NK-92 (cell line): ENCODE measurements around the gene ADGRL3.

Experiments
- DNase-seq: peaks from one replicate; lab custom pipeline; 2025; ENCODE audit not compliant: unreplicated experiment; lab: John Stamatoyannopoulos, UW

ADGRL3 gene

DNA sequence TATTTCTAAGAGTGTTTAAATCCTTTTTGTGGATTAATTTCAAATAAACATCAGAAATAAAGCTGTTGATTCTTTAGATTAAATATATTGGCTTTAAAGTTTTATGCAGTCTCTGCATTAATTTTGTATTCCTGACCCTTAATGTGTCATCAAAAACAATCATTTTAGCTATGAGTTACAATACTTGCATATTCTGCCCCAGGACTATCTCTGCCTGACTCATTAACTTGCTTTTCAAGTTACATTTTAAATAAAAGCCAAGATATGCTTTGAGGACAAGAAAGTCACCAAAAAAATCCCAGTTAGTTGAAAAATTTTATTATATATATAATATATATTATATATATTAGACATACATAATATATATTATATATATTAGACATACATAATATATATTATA is 208.7 kb downstream of the ADGRL3 start:
- DNase-seq = no peak

DNA sequence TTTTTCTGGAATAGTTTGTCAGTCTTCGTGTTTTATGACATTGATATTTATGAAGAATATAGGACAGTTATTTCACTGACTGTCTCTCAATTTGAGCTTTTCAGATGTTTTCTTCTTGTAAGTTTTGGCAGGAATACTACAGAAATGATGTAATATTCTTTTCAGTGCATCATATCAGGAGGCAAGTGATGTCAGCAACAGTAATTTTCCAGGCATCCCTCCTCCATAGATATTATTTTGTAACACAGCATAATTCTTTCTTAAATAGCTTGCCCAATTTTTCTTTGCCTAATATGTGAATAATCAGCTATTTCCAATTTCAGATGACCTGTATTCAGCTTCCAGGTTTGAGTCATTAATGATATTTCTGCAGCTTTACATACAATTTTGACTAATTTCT is 211.1 kb downstream of the ADGRL3 start:
- DNase-seq = no peak

DNA sequence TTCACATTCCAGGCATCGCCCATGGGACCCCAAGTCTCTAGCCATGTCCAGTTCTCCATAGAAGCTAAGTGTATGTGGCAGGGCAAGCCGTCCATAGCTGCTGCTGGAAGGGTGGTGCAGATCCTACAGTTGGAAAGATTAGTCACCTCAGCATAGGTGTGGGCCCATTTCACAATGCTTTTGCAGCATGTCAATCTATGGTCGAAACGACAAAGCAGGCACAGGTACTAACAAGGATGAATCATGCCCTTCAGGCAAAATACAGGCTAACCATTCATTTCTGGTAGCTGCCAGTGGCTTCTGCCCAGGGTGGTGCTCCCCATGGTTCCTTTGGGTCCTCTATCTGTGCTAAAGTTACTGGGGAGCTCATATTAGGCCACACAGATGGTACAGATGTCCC is 225.2 kb downstream of the ADGRL3 start:
- no peak for DNase-seq

DNA sequence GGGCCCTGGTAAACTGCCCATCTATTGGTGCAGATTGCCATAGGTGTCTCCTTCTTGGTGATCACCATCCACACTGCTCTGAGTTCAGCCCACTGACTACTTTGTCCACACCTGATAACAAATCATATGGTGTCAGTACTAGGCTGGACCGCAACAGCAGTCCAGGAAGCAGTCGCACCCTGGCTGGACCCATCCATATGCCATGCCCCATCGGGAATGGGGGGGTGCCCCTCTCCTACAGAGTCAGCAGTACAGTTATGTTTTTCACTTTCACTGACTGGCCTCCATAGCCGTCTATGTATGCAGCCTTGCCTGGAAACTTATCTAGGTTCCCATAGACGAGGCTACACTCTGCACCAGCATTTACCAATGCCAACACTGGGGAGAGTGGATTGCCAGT is 226.1 kb downstream of the ADGRL3 start:
- no peak for DNase-seq

DNA sequence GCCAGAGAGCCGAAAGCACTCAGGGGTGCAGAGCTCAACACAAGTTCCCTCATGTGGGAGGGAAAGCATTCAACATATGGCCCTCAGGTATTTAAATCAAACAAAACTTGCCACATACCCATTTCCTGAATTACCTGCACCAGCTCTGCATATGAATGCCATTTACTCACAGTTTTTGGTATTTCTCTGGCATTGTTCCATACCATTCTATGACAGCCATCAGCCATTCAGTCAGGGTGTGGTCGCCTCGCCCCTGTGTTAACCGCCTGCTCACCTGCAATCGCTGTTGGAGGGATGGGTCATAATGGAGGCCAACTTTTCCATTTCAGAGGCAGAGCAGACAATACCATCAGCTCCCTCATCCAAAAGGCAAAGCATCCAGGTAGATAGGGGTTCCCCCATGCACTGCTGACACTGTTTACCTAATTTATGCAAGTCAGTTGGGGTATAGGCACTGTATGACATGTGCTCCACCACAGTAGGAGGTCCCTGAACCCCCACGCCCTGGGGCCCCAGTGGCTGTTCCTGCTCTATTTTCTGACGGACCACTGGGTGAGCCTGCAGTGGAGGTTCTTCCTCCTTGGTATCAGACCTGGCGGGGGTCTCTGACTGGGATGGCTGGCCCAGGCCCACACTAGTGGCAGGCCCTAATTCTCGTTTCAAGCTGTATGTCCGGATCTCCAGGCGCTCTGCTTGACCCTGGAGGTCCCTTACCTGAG is 227.1 kb downstream of the ADGRL3 start:
- no peak for DNase-seq

DNA sequence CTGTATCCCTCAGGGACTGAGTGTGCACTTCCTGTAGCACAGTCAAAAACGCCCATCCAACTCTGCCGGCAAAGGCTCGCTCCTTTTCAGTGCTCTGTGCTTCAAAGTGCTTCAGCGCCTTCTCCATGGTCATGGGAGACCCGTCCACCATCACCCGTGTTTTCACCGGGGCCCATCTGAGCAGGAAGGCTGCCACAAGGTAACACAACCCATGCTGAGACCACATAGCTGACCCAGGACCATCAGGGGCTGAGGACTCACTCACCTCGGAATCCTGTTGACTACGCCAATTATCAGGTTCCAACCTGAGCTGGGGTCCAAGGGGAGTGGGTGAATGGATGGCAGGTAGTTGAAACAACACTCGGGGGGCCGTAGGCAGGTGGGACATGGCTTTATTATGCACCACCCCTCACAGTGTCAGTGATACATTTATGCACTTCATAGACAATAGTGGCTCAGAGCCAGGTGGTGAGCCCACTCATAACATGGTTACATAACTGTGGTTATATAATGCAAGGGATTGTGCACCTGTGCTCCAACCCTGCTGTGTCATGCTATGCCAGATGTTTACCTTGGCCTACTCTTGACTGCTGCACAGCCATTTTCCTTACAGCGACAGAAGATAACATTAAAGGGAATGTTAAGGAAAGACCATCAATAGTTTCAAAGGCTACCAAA is 227.8 kb downstream of the ADGRL3 start:
- no peak for DNase-seq

DNA sequence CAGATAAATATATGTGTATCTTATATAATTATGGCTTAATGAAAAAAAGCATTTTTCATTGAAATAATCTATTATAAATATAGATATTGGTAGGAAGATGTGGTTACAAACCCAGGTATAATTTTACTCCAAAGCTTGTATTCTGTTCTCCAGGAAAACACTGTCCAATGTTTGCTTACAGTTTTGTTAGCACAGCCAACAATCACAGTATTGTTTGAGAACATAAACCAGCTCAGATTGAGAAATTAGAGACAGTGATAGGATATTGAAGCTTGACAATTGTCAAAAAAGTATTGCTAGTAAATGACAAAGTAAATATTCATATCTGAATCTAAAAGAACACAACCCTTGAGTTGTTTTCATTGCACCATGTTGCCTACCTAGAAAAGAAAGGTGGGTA is 228.8 kb downstream of the ADGRL3 start:
- no peak for DNase-seq

DNA sequence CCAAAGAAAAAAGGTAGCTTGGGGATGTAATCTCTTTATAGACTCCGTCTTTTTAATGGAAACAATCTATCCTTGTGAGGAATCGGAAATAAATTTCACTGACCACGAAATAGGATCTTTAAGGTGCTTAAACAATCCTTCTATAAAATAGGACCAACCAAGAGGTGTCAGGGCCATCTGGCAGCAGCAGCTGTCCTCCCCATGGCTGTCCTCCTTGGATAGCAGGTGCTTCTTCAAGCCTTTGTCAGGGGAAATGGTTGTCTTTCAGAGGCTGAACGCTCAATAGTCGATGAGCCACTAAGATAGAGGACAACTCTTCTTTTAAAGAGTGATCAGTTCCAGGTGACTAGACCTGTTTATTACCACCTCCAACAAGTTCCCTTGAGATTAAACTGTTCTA is 231.0 kb downstream of the ADGRL3 start:
- DNase-seq = no peak

DNA sequence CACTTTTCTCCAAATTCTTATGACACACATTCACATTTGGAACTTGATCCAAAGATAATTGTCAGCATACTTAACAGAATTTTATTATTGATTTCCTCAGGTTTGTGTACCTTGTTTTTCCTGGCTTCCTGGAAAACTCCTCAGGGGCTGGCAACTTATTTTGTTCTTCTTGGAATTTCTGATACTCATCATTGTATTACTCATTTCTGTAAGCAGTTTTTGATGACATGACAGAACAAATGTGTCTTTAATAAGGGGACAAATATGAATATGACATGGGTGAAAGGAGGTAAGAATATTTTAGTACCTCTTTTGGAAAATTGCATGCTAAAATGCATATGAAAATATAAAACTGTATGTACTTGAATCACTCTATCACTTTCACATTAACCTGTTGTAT is 237.8 kb downstream of the ADGRL3 start:
- no peak for DNase-seq

DNA sequence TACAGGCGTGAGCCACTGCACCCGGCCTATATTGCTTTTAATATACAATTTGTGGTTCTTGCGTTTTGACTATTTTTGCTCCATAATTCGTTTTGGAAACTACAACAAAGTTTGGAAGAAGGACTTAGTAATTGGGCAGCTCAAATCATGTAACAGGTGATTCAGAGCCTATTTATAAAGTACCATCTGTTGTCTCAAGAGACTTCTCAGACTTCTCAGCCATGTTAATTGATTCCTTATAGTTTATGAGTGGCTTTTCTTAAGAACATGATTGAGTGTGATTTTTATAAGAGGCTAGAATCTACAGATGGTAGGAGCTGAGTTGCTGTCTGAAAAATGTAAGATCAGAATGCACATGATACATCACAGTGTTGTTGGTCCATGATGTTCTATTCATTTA is 240.2 kb downstream of the ADGRL3 start:
- DNase-seq = no peak

DNA sequence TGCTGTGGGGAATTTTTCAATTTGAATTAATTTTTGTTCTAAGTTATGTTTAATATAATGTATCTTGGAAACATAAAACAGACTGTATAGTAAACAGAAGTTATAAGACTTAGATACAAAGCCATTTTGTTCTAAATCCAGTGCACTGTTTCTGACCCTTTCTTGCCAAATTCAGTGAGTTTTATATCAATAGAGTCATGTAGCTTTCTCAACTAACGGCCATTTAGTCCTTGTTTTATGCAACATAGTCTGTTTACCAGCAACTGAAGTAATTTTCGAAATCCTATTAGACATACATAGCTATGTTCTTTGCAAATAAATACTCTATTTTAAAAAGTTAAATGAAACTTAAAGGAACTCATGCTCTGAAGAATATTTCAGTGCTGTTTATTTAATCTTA is 242.8 kb downstream of the ADGRL3 start:
- DNase-seq = no peak

DNA sequence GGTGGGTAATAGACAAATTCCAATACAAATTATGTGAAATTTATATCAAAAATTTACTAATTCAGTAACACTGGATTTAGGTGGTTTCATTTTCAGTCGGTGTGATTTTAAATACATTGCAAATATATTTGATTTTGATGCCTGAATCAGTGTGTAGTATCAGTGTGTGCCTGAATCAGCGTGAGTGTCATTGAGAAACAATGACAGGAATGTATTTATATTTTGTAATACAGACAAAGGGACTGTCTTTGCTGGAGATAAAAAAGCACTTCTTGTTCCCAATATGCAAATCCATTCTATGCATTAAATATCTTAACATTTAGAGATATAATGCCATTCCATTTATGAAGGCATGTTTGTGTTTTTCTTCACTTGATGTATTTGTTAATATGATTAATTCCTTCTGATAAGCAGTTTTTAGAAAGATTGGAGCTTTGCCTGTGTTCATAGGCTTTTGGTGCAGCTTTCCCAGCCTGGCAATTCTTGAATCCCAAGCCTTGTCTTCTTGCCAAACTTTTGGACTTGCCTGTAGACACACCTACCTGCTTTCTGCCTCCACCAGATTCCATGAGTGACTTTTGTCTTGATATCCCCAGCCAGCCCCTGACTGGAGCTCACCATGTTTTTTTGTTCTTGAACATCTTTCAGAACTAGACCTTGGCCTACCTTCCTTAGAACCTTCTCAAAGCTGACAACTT is 243.8 kb downstream of the ADGRL3 start:
- no peak for DNase-seq

DNA sequence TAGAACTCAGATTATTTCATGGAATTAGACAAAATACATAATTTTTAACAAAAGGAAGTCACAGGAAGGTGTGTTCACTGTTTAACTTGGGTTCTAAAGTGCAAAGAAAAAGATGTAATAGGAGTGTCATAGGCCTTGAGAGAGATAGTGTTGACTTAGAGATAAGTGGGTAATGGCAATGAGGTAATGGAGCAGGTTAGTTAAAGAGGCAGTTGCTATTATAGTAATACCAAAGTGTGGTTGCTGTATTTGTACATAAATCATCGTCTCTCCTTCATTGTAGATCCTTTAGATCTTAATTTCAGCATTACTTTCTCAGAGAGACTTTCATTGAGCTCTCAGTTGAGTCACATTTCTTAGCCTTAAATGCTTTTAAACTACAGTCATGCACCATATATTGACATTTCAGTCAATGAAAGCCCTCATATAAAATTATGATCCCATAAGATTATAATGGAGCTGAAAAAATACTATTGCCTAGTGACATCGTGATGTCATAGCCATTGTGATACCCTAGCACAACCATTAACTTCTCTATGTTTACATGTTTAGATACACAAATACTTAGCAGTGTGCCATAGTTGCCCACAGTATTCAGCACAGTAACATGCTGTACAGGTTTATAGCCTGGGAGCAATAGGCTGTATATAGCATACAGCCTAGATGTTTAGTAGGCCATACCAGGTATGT is 245.4 kb downstream of the ADGRL3 start:
- no peak for DNase-seq

DNA sequence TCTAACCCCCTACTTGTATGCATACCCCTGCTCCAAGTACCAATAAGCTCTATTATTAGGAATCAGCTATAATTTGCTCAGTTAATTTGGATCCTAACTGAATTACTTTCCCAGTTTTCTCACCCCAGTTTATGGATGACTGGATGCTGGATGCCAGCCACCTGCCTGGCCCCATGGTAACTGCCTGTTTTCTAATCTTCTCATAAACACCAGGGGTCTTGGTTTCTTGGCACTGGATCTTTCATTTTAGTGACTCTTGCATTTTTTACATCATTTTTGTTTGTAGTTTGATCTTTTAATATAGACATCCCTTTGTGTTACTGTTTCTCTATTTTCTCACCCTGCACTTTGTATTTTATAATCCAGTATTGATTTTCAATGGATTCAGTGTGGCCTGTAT is 246.8 kb downstream of the ADGRL3 start:
- DNase-seq = no peak

DNA sequence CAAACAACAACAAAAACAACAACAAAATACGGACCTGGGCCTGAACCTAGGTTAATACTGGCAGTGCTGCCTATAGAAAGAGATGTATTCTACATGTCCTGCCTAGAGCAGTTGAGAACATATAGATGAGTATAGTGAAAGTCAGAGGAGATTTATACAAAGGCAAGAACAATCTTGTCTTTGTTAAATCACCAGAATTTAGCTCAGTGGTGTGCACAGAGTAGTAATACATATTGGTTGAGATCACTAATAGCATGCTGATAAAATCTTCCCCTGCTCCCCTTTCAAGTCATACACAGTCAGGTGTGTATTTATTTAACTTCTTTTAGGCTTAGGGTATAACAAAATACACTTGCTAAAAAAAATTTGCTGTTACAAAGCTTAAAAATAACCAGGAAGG is 247.8 kb downstream of the ADGRL3 start:
- DNase-seq = no peak

DNA sequence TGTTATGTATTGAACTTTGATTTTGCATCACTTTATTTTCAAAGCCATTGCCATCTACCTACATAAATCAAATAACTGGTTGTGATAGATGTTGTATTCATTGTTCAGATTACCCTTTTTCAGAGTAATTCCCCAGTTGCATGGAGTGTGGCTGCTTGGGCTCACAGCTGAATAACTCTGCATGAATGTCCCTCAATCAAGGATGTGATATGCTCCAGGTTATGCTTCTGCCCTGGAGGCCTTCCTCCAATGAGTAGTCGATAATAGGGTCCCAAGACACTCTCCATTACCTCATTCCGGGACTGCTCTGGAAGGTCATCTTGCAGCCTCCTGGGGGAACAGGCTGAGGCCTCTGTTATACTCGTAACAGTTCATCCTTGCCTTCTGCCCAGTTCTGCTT is 251.8 kb downstream of the ADGRL3 start:
- DNase-seq = no peak

DNA sequence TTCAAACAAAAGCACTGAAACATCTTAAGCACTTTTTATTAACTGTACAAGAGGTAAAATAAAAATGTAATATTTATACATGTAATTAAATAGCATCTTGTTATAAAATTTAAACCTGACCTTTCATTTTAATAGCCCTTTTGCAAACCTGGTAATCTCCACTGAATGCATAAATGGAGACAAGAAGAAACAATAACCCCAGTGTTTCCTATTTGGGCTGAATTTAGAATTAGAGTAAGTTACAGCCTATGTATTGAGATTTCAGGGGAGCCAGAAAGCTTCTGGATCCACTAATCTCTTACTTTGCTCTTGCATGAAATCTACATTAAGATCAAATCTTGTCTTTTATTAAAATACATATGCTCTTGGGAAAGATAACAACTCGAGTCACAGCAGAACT is 261.8 kb downstream of the ADGRL3 start:
- DNase-seq = no peak

DNA sequence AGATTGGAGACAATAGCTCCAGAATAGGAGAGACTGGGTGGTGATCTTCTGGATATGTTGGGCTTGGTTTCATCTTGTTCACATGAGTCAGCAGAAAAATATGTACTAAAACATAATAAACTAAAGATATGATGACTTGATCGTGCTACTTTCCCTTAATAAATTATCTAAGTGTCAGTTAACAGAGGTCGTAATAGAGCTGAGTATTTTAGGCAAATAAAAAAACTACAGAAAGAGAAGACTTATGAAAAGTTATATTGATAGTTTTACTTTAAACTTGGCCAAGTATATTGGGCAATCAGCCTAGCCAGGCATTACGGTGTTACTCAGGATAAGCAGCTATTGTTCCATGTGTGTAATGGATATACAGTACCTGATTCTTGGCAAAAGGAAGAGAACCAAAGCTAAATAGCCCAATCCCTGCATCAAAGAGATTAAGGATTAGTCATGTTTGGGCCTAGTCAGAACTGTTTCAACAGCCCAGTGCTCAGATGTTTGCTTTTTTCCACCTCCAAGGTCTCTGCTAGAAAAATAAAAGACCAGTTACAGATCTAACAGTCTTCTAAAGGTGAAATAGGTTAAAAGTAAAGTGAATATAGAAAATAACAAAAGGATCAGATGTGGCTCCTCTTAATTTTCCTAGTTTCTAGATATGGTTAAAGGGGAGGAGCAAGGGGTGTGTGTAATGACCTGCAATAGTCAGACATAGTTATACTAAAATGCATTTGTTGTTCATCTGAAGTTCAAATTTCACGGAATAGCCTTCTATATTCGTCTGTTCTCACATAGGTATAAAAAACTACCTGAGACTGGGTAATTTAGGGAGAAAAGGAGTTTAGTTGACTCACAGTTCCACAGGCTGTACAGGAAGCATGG is 262.6 kb downstream of the ADGRL3 start:
- no peak for DNase-seq

DNA sequence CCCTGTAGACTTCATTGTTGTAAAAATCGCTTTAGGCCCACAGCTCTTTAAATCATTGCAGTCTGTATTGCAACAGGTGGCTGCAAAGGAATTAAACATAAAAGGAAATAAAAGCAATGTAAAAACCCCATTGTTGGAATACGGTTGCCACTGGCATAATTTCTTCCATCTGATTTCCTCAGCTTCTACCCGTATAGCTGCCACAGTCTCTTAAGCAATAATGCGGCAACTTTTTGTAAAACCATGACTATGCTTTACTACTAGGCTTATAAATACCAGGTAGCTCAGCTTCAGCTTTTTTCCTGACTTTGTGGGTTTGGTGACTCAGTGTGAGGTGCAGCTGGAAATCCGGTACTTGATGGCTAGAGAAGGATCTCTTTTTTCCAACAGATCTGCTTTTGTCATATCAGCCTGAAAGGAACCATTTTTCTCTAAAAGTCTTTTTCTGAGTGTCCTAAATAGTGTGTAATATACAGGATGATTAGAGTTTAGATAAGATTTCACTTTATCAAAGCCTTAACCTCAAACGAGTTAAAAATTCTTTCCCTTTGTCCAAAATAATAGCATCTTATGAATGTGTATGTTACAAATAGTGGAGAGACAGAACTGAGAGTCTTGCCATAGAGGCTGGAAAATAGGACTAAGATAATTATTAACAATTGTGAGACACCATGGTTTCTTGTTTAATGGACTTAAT is 268.0 kb downstream of the ADGRL3 start:
- no peak for DNase-seq

DNA sequence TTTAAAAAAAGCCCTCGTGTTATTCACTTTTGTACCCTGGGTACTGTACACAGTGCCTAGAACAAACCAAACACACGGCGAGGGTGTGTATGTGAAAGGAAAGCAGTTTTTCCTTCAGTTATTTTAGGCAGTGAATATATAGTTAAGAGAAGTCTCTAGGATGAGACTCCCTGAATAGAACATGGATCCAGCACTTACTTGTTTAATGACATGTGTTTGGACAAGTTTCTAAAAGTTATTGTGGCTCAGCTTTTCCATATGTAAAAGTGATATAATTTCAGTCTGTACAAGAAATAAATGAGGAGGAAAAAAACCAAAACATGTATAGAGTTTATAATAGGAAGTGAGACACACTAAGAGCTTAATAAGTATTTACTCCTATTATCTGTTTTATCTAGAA is 273.2 kb downstream of the ADGRL3 start:
- no peak for DNase-seq
